SU-DHL-6 (cell line): ENCODE measurements around the gene CCSER2.

Source experiments
- CTCF ChIP-seq: fragments of 200-600 bp; sonication (generic); IDR thresholded peaks from one replicate; pipeline ENCODE4 v1.5.1; 2017; ENCODE audit warnings: antibody characterized with exemption, mild to moderate bottlenecking, low read length, moderate library complexity; ENCODE audit not compliant: insufficient read depth, poor library complexity, severe bottlenecking
- EZH2phosphoT487 ChIP-seq: fragments of 200-600 bp; sonication (generic), shearing (Covaris generic); conservative IDR thresholded peaks from 2 replicates; pipeline ENCODE4 v1.6.1; 2018; ENCODE audit warnings: mild to moderate bottlenecking, antibody characterized with exemption, low read length, moderate library complexity, mixed read lengths

GRCh38 chr10:84543948-84544347 is 215.6 kb downstream of the CCSER2 start:
- no peak for TF ChIP-seq CTCF
- no peak for TF ChIP-seq EZH2phosphoT487
